Measurements from ENCODE around the gene POLK. TPM values are rescaled to one million over a fixed set of nuclear protein-coding genes. Genes with fewer than 3 reads are reported as not detected.

Gene POLK
- total RNA-seq, result 10 to 100 TPM; 35.5 to 49.1 TPM

GRCh38 chr5:75511435-75512382, at the start of gene POLK, which contains the start of gene CERT1:
Gene POLK (plus strand): TSS chr5:75511891.
Gene CERT1 (minus strand): TSS chr5:75511629. CDS start chr5:75511207, 422 bp downstream.
- Mint-ChIP-seq H3K27ac (peak within 1 kb of the TSS; percentile 96), H3K4me3 (peak within 1 kb of the TSS; percentile 98), H3K9me3 (ENCODE audit: low read depth) (no peaks in the 10 kb centered on the region), H3K36me3 (ENCODE audit: low read depth) (peaks cover 25% of the 10 kb centered on the region), H3K4me1 (peaks cover 47% of the 10 kb centered on the region), H3K27me3 (no peaks in the 10 kb centered on the region)
- intact Hi-C loops (cut with DNase I, micrococcal nuclease), result loop anchor here (1.0 to 5.0 kb wide), 10 partner anchors 56 to 744 kb away; partner anchors contain the start of genes HMGCR (in 2 of the 2), POC5 (in 2 of the 2), GCNT4 (in 1 of the 2) and GFM2 (in 1 of the 2)
- DNase-seq (peak; percentile 98), ATAC-seq (peak; percentile 96)
- CTCF ChIA-PET, result interaction anchor here (1.1 to 1.5 kb wide), 3 partner anchors 9 to 169 kb away, joined by 3 to 7 read pairs (median 3); no protein-coding TSS in a partner anchor
- POLR2A ChIA-PET, result interaction anchor here (0.6 to 2.1 kb wide), 4 partner anchors 56 to 206 kb away, joined by 3 to 12 read pairs (median 4); partner anchors contain the start of genes HMGCR and POC5

- Mint-ChIP-seq H3K36me3 (ENCODE audit: low read depth) (peaks cover 23% of the 10 kb centered on the region), H3K9me3 (ENCODE audit: low read depth) (peaks cover 5% of the 10 kb centered on the region), H3K27me3 (no peaks in the 10 kb centered on the region), H3K27ac (no peak overlapping the region), H3K4me3 (no peak overlapping the region), H3K4me1 (peaks cover 44% of the 10 kb centered on the region)
- intact Hi-C loops (cut with DNase I, micrococcal nuclease), result no loop called here
- ATAC-seq, result no peak
- POLR2A ChIA-PET, result no interaction called here
- CTCF ChIA-PET, result no interaction called here
- no peak for DNase-seq
Measured at GRCh38 chr5:75463726-75464125, 48.0 kb upstream of the POLK start.

- peaks cover 16% of the 10 kb centered on the region for H3K9me3 Mint-ChIP-seq (ENCODE audit: low read depth)
- H3K27me3 Mint-ChIP-seq, result no peaks in the 10 kb centered on the region
- ChIA-PET CTCF (no interaction called here), POLR2A (no interaction called here)
- H3K36me3 Mint-ChIP-seq (ENCODE audit: low read depth), result peaks cover 32% of the 10 kb centered on the region
- H3K27ac Mint-ChIP-seq, result no peak overlapping the region
- ATAC-seq, result no peak
- H3K4me3 Mint-ChIP-seq, result no peak overlapping the region
- H3K4me1 Mint-ChIP-seq, result peaks cover 44% of the 10 kb centered on the region
- DNase-seq, result no peak
- intact Hi-C loops (cut with DNase I, micrococcal nuclease), result no loop called here
Measured at GRCh38 chr5:75465480-75465879, 46.2 kb upstream of the POLK start.

GRCh38 chr5:75466006-75466716, 45.5 kb upstream of the POLK start:
- ChIA-PET CTCF (interaction anchor here (0.6 to 2.0 kb wide), 3 partner anchors 15 to 52 kb away, joined by 3 to 5 read pairs (median 3); no protein-coding TSS in a partner anchor), POLR2A (interaction anchor here (0.7 kb wide), 1 partner anchor 9 kb away, joined by 5 read pairs; no protein-coding TSS in a partner anchor)
- H3K4me3 Mint-ChIP-seq, result no peak overlapping the region
- intact Hi-C loops (cut with DNase I, micrococcal nuclease), result no loop called here
- DNase-seq (no peak), ATAC-seq (no peak)
- no peak overlapping the region for H3K27ac Mint-ChIP-seq
- H3K27me3 Mint-ChIP-seq, result no peaks in the 10 kb centered on the region
- H3K36me3 Mint-ChIP-seq (ENCODE audit: low read depth), result peaks cover 38% of the 10 kb centered on the region
- H3K9me3 Mint-ChIP-seq (ENCODE audit: low read depth), result peaks cover 21% of the 10 kb centered on the region
- H3K4me1 Mint-ChIP-seq, result peaks cover 41% of the 10 kb centered on the region

- no peak overlapping the region for H3K4me3 Mint-ChIP-seq
- H3K27me3 Mint-ChIP-seq, result no peaks in the 10 kb centered on the region
- no peak overlapping the region for H3K27ac Mint-ChIP-seq
- peaks cover 27% of the 10 kb centered on the region for H3K4me1 Mint-ChIP-seq
- ATAC-seq (no peak), DNase-seq (no peak)
- CTCF ChIA-PET, result interaction anchor here (0.6 to 1.3 kb wide), 2 partner anchors 13 to 316 kb away, joined by 3 to 4 read pairs; no protein-coding TSS in a partner anchor
- POLR2A ChIA-PET, result interaction anchor here (0.7 kb wide), 1 partner anchor 99 kb away, joined by 3 read pairs; no protein-coding TSS in a partner anchor
- intact Hi-C loops (cut with DNase I, micrococcal nuclease), result no loop called here
- peaks cover 29% of the 10 kb centered on the region for H3K36me3 Mint-ChIP-seq (ENCODE audit: low read depth)
- peaks cover 21% of the 10 kb centered on the region for H3K9me3 Mint-ChIP-seq (ENCODE audit: low read depth)
Measured at GRCh38 chr5:75468593-75468992, 43.1 kb upstream of the POLK start.

- Mint-ChIP-seq H3K36me3 (ENCODE audit: low read depth) (peaks cover 29% of the 10 kb centered on the region), H3K4me1 (peaks cover 24% of the 10 kb centered on the region), H3K27ac (no peak overlapping the region), H3K27me3 (no peaks in the 10 kb centered on the region), H3K9me3 (ENCODE audit: low read depth) (peaks cover 21% of the 10 kb centered on the region), H3K4me3 (no peak overlapping the region)
- CTCF ChIA-PET, result interaction anchor here (0.6 to 1.3 kb wide), 2 partner anchors 12 to 316 kb away, joined by 3 to 4 read pairs; no protein-coding TSS in a partner anchor
- POLR2A ChIA-PET, result interaction anchor here (0.7 kb wide), 1 partner anchor 99 kb away, joined by 3 read pairs; no protein-coding TSS in a partner anchor
- intact Hi-C loops (cut with DNase I, micrococcal nuclease), result no loop called here
- no peak for ATAC-seq
- no peak for DNase-seq
Measured at GRCh38 chr5:75469017-75469416, 42.7 kb upstream of the POLK start.

- Mint-ChIP-seq H3K9me3 (ENCODE audit: low read depth) (peaks cover 21% of the 10 kb centered on the region), H3K4me3 (no peak overlapping the region), H3K27me3 (no peaks in the 10 kb centered on the region), H3K4me1 (peaks cover 7% of the 10 kb centered on the region), H3K36me3 (ENCODE audit: low read depth) (peaks cover 29% of the 10 kb centered on the region), H3K27ac (no peak overlapping the region)
- POLR2A ChIA-PET, result no interaction called here
- no peak for DNase-seq
- intact Hi-C loops (cut with DNase I, micrococcal nuclease), result no loop called here
- CTCF ChIA-PET, result interaction anchor here (1.0 kb wide), 1 partner anchor 46 kb away, joined by 3 read pairs; no protein-coding TSS in a partner anchor
- no peak for ATAC-seq
Measured at GRCh38 chr5:75471193-75471592, 40.5 kb upstream of the POLK start.

- no peak overlapping the region for H3K4me3 Mint-ChIP-seq
- POLR2A ChIA-PET, result no interaction called here
- DNase-seq (no peak), ATAC-seq (no peak)
- no peaks in the 10 kb centered on the region for H3K27me3 Mint-ChIP-seq
- H3K27ac Mint-ChIP-seq, result no peak overlapping the region
- peaks cover 4% of the 10 kb centered on the region for H3K4me1 Mint-ChIP-seq
- H3K36me3 Mint-ChIP-seq (ENCODE audit: low read depth), result peaks cover 28% of the 10 kb centered on the region
- peaks cover 20% of the 10 kb centered on the region for H3K9me3 Mint-ChIP-seq (ENCODE audit: low read depth)
- intact Hi-C loops (cut with DNase I, micrococcal nuclease), result no loop called here
- CTCF ChIA-PET, result interaction anchor here (0.7 kb wide), 1 partner anchor 1386 kb away, joined by 3 read pairs; no protein-coding TSS in a partner anchor
Measured at GRCh38 chr5:75472973-75473372, 38.7 kb upstream of the POLK start.

GRCh38 chr5:75473463-75473862, 38.2 kb upstream of the POLK start:
- ATAC-seq, result no peak
- POLR2A ChIA-PET, result no interaction called here
- peaks cover 4% of the 10 kb centered on the region for H3K4me1 Mint-ChIP-seq
- H3K4me3 Mint-ChIP-seq, result no peak overlapping the region
- CTCF ChIA-PET, result no interaction called here
- intact Hi-C loops (cut with DNase I, micrococcal nuclease), result no loop called here
- H3K9me3 Mint-ChIP-seq (ENCODE audit: low read depth), result peaks cover 18% of the 10 kb centered on the region
- H3K36me3 Mint-ChIP-seq (ENCODE audit: low read depth), result peaks cover 25% of the 10 kb centered on the region
- H3K27me3 Mint-ChIP-seq, result no peaks in the 10 kb centered on the region
- H3K27ac Mint-ChIP-seq, result no peak overlapping the region
- DNase-seq, result no peak

- no peak for DNase-seq
- Mint-ChIP-seq H3K9me3 (ENCODE audit: low read depth) (peaks cover 6% of the 10 kb centered on the region), H3K36me3 (ENCODE audit: low read depth) (peaks cover 19% of the 10 kb centered on the region), H3K4me3 (no peak overlapping the region), H3K27ac (no peak overlapping the region), H3K27me3 (no peaks in the 10 kb centered on the region), H3K4me1 (peaks cover 8% of the 10 kb centered on the region)
- CTCF ChIA-PET, result interaction anchor here (0.6 kb wide), 1 partner anchor 214 kb away, joined by 3 read pairs; no protein-coding TSS in a partner anchor
- POLR2A ChIA-PET, result no interaction called here
- intact Hi-C loops (cut with DNase I, micrococcal nuclease), result no loop called here
- no peak for ATAC-seq
Measured at GRCh38 chr5:75475364-75475763, 36.3 kb upstream of the POLK start.

GRCh38 chr5:75481024-75481423, 30.7 kb upstream of the POLK start:
- Mint-ChIP-seq H3K9me3 (ENCODE audit: low read depth) (peaks cover 17% of the 10 kb centered on the region), H3K36me3 (ENCODE audit: low read depth) (peaks cover 38% of the 10 kb centered on the region), H3K4me1 (peaks cover 28% of the 10 kb centered on the region), H3K27me3 (no peaks in the 10 kb centered on the region), H3K4me3 (no peak overlapping the region), H3K27ac (peak overlapping the region; percentile 33)
- ChIA-PET POLR2A (interaction anchor here (0.6 kb wide), 1 partner anchor 250 kb away, joined by 4 read pairs; no protein-coding TSS in a partner anchor), CTCF (interaction anchor here (1.2 to 1.6 kb wide), 2 partner anchors 12 to 14 kb away, joined by 3 to 5 read pairs; no protein-coding TSS in a partner anchor)
- DNase-seq (no peak), ATAC-seq (no peak)
- intact Hi-C loops (cut with DNase I, micrococcal nuclease), result no loop called here
